GM21515 (cell line): ENCODE measurements around the gene SOCS7.

Experiments used
- ATAC-seq: cut with Tn5 transposase; IDR thresholded peaks from one replicate; pipeline ENCODE4 v1.9.1; 2021; ENCODE audit not compliant: unreplicated experiment

Gene SOCS7

DNA sequence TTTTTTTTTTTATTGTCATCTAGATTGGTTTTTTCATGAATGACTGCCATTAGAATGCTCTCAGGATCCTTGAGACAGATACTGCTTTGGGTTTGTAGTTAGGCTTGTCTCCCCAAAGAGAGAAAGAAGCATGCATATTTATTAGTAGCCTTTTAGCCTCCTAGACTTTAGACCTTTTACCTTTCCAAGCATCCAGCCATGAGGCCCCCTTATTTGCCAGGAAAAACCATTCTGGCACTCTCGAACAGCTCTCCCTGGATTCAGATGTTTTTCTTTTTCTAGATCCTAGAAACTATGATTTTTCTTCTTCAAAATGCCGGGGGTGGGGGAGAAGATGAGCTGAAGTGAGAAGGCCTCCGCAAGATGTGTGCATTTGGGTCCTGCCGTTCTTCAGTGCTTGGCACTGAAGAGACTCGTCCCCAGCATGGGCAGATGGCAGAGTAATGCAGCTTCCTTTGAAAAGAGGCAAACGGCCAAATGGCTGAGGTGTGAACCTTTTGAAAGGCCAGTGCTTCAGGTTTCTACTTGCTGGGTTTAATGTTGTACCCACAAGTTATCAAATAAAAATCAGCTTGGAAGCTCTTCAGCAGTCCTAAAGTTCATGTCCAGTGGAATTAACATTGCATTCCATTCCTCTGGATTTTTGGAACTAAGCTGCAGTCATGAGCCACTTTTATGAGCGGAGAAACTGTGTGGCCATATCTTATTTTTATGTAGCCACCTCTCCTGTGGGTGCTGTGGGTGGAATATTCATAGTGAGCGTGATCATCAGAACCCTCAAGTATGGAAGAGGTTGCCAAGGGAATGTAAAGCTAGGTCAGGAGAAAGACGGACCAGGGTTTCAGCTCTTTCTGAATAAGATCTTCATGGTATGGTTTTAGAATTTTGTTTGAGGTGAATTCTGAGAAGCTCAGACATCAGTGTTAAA is 7.2 kb downstream of the SOCS7 start:
- no peak for ATAC-seq

DNA sequence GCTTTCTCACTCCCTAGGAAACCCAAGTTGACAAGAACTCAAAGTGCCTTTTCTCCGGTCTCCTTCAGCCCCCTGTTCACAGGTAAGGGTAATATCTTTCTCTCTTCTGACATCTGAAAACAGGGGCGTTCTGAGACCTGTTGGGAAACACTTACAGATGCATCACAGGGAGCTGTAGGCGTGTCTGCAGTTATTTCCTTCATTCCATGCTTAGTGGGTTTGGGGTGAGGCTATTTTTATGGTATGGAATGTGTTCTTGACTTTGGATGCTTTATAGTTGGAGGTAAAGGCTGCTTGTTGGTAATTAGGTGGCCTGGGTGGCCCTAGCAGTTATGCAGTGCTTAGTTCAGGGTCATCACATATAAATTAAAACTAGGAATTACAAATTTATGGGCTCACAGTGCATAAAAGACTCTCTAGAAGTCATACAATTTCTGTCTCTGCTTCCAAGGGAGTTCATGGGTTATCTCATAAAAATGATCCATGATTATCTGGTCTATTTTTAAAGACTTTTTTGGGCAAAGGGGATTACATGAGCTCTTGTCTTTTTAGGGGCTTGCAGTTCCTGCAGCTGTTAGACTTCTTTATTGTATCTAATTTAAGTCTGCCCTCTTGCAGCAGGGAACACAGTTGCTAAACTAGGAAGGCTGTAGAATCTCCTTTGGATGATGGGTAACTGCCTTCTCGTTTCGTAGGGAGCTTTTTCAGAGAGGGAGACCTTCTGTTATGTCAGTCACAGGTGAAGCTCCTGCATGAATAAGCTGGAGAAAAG is 10.2 kb downstream of the SOCS7 start:
- ATAC-seq, result no peak

DNA sequence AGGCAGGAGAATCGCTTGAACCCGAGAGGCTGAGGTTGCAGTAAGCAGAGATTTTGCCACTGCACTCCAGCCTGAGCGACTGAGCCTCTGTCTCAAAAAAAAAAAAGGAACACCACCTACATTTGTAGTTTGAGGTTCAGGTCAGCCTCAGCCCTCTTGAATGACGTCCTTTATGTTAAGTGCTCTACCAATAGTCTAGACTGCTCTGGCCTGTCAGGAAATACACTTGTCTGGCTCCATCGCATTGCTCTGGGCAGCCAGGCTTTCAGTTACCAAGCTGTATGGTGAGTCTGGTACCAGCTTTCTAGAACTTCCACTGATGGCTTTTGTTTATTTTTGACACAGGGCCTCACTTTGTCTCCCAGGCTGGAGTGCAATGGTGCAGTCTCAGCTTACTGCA is 11.4 kb downstream of the SOCS7 start:
- no peak for ATAC-seq

DNA sequence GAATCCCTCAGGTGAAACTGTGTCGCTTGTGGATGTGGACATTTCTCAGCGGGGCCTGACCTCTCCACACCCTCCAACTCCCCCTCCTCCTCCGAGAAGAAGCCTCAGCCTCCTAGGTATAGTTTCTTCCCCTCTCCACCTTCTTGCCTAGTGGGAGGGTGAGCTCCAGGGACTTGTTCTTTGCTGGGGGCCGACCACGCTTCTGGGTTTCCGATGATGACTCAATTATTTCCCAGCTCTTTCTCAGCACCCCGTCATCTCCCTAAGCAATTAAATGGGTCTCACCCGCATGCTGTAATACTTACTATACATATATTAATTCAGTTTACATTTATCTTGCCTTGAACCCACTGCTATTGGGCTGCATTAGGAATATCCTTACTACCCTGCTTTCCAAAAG is 13.1 kb downstream of the SOCS7 start:
- no peak for ATAC-seq

- ATAC-seq, result no peak
Observed at GRCh38 chr17:38369124-38369886, 17.7 kb downstream of the SOCS7 start.

- no peak for ATAC-seq
Observed at GRCh38 chr17:38379448-38379847, 27.8 kb downstream of the SOCS7 start.

- no peak for ATAC-seq
Observed at GRCh38 chr17:38395090-38395489, 43.4 kb downstream of the SOCS7 start.

- ATAC-seq, result no peak
Observed at GRCh38 chr17:38397227-38397626, 45.6 kb downstream of the SOCS7 start.

DNA sequence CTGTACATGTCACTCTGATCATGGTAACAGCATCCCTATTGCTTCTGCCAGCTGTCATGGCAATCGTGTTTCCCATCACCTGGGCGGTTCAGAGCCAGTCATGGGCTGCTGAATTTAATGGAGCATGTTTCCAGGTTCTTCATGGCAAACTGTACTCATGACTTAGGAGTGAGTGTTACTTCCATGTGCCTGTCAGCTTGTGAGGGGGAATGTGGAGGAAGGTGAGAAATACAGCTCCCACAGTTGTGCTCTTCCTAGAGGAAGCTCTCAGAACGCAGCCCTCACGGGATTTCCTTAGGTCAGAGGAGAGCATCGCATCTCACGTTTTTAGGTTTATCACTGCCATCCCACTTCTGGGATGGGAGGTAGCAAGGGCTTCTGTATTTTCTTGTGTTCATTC is 48.6 kb downstream of the SOCS7 start:
- ATAC-seq, result no peak

DNA sequence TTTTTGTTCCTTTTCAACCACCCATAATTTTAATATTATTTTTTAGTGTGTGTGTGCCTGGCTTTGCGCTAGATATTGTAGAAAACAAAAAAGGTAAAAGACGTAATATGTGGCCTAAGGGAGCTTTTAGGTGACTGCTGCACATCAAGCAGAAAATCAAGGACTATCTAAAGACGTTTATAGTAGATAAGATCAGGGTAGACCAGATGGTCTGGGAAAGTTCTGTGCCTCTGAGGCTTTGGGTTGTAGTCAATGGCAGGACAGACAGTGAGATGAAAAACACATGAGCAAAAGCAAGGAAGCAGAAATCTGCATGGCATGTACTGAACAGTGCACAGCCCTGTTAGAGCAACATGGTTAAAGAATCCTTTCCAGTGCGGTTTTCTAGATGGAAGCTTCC is 49.8 kb downstream of the SOCS7 start:
- ATAC-seq, result no peak

GRCh38 chr17:38402897-38403296 is 51.3 kb downstream of the SOCS7 start:
- ATAC-seq, result no peak

DNA sequence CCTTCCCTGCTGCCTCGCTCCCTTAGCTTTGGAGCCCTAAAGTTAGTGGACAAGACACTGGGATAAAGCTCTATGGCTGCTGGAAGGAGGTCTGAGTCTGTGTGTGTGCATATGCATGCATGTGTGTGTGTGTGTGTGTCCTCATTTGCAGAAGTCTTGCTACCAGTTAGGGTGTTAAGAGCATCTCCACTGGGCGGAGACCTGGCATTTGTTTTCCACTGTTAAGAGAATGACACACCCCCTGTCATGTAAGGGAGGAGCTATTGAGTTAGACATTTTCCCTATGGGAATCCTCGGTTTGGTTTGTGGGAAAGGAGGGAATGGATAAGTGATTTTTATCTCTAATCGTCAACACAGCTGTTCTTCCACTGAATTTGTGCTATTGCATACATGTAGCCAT is 51.8 kb downstream of the SOCS7 start:
- ATAC-seq, result no peak

DNA sequence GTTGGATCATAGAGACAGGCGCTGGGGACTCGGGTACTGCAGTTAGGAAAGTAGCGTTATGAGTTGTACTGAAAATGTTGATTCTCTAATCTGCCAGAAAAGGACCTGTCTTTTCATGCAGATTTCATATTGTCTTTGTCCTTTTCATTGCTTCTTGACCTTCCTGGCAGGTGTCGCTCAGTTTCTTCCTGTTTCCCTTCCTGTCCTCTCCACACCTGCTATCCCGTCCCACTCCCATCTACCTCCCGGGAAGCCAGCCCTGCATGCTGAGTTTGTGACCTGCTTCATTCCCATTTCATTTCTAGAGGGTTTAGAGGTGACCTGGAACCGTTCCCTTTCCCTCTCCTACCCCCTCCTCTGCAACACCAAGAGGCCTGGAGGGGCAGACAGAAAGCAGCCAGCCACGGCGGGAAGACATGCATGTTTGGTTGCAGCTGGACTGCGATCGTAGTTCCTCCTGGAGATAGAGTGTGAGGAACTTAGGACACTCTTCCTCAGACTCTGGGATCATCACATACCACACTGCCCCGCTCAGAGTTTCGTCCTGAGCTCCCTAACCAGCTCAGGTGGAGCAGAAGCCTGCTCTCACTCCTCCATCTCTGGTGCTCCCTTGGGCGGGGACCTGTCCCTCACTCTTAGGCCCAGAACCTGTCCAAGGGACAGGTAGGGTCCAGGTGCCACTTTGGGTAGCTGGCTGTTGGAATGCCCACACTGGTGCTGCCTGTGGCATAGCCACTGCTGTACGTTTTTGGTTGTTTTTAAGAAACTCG is 52.7 kb downstream of the SOCS7 start:
- ATAC-seq, result no peak

GRCh38 chr17:38405654-38406053 is 54.0 kb downstream of the SOCS7 start:
- ATAC-seq, result no peak

GRCh38 chr17:38410201-38410600 is 58.6 kb downstream of the SOCS7 start:
- ATAC-seq, result no peak

DNA sequence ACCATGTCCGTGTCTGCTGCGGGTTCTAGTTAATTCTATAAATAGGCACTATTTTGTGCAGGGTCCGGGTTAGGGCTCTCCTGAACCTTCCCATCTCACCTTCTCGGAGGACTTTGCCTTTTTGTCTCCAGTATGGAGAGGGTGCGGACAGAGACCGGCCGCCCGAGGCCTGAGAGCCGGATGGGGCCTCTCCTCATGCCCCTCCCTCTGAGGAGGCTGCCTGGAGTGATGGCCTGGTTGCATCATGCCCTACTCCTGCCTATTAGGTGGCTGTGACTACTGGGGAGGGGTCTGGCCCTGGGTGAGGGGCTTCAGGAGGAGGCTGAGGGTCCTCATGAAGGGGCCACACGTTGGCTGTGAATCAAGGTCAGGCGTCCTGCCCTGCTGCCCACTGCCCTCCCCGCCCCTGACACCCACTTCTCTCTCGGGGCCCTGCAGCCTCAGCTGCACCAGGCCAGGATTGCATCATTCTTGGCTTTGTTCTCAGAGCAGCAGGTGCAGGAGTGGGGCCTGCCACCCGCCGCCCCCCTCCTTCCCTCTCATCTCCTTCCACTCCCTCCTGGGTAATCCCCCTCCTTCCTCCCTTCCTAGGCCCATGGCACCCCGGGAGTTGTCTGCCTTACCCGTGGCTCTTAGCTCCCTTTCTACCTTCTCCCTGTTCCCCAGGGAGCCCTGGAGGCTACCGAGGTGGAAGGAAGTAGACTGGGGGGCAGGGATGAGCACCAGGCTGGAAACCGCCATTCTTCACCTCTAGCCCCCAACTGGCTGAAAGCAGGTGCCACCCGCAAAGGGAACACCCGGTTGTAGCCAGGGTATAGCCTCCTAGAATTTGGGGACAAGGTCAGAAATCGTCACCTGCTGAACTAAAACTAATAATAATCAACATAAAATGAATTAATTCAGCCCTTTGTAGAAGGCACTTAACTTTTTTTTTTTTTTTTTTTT is 63.9 kb downstream of the SOCS7 start:
- no peak for ATAC-seq

GRCh38 chr17:38416840-38417209 is 65.2 kb downstream of the SOCS7 start:
- no peak for ATAC-seq

DNA sequence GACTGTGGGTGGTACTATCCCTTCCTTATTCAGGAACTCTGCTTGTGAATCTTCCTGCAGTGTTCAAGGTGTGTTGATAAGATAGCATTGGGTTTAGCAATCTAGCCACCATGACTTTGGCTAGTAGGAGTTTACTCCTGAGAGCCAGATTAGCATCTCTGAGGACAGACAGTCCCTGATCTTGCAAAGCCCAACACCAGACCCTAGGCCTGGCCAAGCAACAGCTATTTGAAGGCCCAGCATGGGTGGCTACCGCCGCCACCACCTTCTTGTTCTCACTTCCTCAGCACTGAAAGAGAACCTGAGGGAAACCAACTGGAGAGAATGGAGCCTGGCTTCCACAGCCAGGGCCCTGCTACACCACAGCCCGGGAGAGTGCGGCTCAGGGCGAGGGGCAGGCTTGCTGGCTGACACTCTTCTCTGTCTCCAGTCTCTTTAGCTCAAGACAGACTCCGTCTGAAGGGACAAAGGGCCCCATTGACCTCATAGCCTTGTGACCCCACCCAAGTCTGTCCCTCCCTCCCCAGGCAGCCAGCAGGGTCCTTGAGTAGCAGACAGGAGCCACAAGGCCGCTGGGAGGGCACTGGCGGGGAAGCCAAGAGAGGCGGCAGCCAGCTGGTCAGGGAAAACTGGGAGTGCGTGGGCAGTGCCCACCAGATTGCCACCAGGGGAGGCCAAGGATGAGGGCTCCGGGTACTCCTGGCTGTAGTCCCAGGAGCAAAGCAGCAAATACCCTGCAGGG is 65.7 kb downstream of the SOCS7 start:
- ATAC-seq, result no peak
